Neural progenitor cell (in vitro differentiated cells): ENCODE measurements around the gene EDRF1.

Experiments
- EZH2 ChIP-seq: fragments of 200-600 bp; sonication (generic); IDR thresholded peaks from 2 replicates; pipeline ENCODE4 v1.6.1; 2017; ENCODE audit warnings: antibody characterized with exemption, mild to moderate bottlenecking, moderate library complexity
- EZH2phosphoT487 ChIP-seq: fragments of 200-600 bp; sonication (generic); IDR thresholded peaks from 2 replicates; pipeline ENCODE4 v1.6.1; 2017; ENCODE audit warnings: antibody characterized with exemption
- TF ChIP-seq, protein P1 (sequence below): fragments of 200-600 bp; sonication (generic); IDR thresholded peaks from 2 replicates; pipeline ENCODE4 v1.5.1; 2017; ENCODE audit warnings: antibody characterized with exemption, mild to moderate bottlenecking

GRCh38 chr10:125689955-125690569 is 29.4 kb upstream of the EDRF1 start:
- TF ChIP-seq, protein P1, sequence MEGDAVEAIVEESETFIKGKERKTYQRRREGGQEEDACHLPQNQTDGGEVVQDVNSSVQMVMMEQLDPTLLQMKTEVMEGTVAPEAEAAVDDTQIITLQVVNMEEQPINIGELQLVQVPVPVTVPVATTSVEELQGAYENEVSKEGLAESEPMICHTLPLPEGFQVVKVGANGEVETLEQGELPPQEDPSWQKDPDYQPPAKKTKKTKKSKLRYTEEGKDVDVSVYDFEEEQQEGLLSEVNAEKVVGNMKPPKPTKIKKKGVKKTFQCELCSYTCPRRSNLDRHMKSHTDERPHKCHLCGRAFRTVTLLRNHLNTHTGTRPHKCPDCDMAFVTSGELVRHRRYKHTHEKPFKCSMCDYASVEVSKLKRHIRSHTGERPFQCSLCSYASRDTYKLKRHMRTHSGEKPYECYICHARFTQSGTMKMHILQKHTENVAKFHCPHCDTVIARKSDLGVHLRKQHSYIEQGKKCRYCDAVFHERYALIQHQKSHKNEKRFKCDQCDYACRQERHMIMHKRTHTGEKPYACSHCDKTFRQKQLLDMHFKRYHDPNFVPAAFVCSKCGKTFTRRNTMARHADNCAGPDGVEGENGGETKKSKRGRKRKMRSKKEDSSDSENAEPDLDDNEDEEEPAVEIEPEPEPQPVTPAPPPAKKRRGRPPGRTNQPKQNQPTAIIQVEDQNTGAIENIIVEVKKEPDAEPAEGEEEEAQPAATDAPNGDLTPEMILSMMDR = no peak
- no peak for TF ChIP-seq EZH2
- TF ChIP-seq EZH2phosphoT487 = no peak
